ENCODE data around the gene NXPH4.

NXPH4 gene

DNA sequence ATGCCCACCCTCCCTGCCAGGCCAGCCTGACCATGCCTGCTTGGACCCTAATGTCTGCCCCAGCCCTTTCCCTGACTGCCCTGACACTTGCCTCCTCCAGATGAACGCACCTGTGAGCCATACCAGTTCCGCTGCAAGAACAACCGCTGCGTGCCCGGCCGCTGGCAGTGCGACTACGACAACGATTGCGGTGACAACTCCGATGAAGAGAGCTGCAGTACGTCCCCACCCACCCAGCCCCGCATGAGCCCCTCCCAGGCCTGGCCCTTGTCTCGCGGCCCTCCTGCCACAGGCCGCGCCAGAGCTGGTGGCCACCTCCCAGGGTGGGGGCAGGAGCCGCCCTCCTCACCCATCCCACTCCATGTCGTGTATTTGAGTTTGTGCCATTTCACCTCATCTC is 14.3 kb upstream of the NXPH4 start:
- no peak for DNase-seq

- DNase-seq, result no peak
These were observed 13.4 kb upstream of the NXPH4 start for GRCh38 chr12:57203201-57203600.

DNA sequence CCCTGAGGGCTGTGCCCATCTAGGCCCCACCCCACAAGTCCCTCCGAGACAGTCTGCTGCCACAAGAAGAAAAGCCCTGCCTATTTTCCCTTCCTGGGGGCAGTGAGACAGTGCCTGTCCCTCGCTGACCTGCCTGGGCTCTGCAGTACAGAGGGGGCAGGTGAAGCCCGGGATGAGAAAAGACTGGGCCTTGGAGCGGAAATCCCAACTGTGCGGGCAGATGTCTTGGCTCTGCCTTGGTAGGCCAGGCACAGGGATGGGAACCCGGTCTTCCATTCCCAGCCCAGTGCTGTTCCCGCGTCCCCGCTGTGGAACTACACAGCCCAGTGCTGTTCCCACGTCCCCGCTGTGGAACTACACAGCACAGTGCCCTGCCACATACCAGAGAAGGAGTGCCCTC is 12.8 kb upstream of the NXPH4 start:
- no peak for DNase-seq

- DNase-seq, result no peak
These were observed 12.1 kb upstream of the NXPH4 start for GRCh38 chr12:57204454-57204853.

- no peak for DNase-seq
These were observed 11.4 kb upstream of the NXPH4 start for GRCh38 chr12:57205186-57205585.

- DNase-seq, result peak in 5 of 56 donors; percentile 8 to 36 (median 20)
These were observed 10.7 kb upstream of the NXPH4 start for GRCh38 chr12:57205931-57206330.

- DNase-seq, result peak in 6 of 56 donors; percentile 17 to 33 (median 21)
These were observed 8.6 kb upstream of the NXPH4 start for GRCh38 chr12:57207731-57208630.

DNA sequence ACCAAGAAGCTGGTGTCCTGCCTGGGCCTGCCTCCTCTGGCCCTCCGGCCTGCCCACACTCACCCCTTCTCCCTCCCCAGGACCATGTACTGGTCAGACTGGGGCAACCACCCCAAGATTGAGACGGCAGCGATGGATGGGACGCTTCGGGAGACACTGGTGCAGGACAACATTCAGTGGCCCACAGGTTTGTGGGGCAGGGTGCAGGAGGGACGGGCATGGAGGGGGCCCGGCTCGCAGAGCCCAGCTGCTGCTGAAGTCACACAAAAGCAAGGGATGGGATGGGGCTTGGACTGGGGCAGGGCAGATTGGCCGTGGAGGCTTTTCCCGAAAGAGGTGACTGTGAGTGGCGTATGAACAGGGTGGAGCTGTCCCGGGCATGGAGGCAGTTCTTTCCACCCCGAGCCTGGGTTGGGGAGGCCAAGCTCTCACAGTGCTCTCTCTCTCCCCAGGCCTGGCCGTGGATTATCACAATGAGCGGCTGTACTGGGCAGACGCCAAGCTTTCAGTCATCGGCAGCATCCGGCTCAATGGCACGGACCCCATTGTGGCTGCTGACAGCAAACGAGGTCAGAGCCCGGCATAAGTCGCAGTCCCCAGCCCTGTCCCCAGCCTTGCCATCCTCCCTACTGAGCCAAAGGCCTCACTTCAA is 7.8 kb upstream of the NXPH4 start:
- DNase-seq, result peak in 49 of 56 donors; percentile 7 to 83 (median 56)

DNA sequence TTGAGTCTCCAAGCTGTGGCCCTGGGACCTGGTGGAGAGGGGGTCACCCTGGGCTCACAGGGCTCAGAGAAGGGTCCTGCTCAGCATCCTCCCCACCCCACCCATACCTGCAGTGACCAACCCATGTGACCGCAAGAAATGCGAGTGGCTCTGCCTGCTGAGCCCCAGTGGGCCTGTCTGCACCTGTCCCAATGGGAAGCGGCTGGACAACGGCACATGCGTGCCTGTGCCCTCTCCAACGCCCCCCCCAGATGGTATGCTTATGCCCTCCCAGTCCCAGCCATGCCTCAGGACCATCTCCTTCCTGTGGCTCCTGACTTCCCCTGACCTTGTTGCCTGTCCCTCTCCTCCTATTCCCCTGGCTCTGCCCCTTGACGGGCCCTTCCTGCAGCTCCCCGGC is 6.7 kb upstream of the NXPH4 start:
- DNase-seq, result no peak

- no peak for DNase-seq
These were observed 6.1 kb upstream of the NXPH4 start for GRCh38 chr12:57210461-57210860.

GRCh38 chr12:57210926-57211692 is 5.5 kb upstream of the NXPH4 start:
- DNase-seq, result no peak

GRCh38 chr12:57211791-57212700 is 4.5 kb upstream of the NXPH4 start:
- no peak for DNase-seq

- no peak for DNase-seq
These were observed 3.9 kb upstream of the NXPH4 start for GRCh38 chr12:57212701-57213057.

GRCh38 chr12:57213058-57213715 is 3.4 kb upstream of the NXPH4 start:
- DNase-seq, result peak in 55 of 56 donors; percentile 22 to 91 (median 72)

- peak in 3 of 56 donors; percentile 4 to 12 (median 5) for DNase-seq
These were observed 2.7 kb upstream of the NXPH4 start for GRCh38 chr12:57213763-57214397.

- DNase-seq, result peak in 30 of 56 donors; percentile 5 to 69 (median 18)
These were observed 2.2 kb upstream of the NXPH4 start for GRCh38 chr12:57214398-57214781.

DNA sequence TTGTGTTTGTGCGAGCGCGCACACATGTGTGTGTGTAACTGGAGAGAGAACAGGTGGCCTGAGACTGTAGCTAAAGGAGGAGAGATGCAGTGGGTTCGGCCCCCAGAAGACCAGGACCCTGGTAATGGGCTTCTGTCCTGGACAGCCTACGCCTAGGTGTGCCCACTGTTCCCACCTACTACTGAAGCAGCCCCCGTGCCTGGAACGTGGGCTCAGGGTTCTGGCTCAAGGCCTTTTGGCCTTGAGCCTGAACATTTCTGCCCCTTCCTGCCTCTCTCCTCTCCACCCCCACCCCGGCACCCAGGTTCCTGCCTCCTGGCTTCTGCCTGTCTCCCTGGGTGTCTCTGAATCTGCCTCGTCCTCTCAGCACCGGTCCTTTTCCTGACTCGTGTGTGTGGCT is 1.5 kb upstream of the NXPH4 start:
- no peak for DNase-seq

GRCh38 chr12:57215668-57216013 is 953 bp upstream of the NXPH4 start:
- DNase-seq, result no peak

GRCh38 chr12:57216921-57217879 is 606 bp downstream of the NXPH4 start:
- DNase-seq, result no peak
